GM19395 (cell line): ENCODE results near the gene TOM1L1.
"Not testable (repeated sequence)": the region's sequence is repeated elsewhere in the genome, so short reads cannot be mapped to it uniquely, and the experiment has no call there.

Source experiments
- ATAC-seq: cut with Tn5 transposase; IDR thresholded peaks from one replicate; pipeline ENCODE4 v1.9.1; 2021; ENCODE audit warnings: mild to moderate bottlenecking, moderate library complexity; ENCODE audit not compliant: unreplicated experiment

The TOM1L1 gene

DNA sequence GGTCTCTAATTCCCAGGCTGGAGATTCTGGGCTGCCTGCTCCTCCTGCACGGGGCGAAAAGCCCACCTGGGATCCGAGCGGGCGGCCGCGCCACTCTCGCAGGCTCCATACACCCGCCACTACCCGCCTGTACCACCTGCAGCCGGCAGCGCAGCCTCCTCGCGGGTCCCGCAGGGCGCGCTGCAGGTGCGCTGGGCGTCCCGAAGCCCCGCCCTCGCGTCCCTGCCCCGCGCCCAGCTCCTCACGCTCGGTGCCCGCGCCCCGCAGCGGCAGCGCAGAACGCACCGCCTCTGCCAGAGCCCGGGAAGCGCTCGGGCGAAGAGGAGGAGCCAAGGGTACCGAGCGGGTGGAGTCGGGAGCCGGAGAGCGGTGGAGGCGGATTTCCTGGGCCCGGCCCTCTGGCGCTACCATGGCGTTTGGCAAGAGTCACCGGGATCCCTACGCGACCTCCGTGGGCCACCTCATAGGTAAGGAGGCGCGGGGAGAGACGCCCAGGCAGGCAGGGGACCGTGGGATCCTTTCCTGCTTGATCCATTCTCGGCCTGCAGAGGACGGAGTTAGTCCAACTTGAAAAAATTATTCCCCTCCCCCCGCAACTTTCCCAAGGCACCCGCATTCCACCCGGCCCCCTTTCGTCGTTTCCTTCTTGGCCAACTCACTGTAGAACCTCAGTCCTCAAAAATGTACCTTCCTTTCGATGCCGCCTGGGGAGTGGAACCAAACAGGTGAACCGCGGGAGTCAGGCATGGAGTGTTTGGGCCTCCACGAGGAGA is at the start of gene TOM1L1:
TSS of gene TOM1L1 (plus strand) at position 396 of the 773 bp plus-strand sequence. CDS start at position 410, 14 bp downstream.
- peak; percentile 78 for ATAC-seq

- ATAC-seq = no peak
These were observed 41.5 kb upstream of the TOM1L1 start for GRCh38 chr17:54859187-54859586.

DNA sequence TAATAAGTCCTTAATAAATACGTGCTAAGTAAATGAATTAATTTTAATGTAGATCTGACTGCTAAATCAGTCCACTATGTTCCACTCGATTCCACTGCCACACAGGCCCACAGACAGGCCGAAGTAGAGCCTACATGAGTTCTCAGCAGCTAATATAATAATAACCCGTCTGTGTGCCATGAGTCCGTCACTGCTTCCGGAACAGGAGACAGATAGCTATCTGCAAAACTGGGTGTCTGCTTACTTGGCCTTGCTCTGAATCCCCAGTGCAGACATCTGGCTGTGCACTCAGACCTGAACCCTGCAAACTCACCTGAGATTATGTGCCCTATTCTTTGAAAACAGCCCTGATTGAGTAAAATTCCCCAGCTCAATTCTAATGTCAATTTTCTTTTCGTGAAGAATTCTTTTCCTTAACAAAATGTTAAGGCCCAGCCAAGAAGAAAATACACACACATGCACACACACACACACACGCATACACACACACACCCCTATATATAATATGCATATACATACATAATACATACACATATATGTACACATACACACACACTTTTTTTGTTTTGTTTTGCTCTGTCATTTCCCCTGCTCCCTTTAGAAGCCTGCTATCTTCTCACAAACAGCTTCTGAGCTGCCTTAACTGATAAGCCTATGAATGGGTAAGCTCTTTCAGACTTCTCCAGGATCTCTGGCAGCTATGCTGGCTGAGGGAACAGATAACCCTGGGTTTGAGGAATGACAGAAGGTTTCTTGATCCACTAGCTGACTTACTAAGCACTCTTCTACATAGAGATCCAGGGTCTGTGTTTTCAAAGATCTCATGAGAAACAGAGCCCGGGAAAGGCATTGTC is 39.8 kb upstream of the TOM1L1 start:
- no peak for ATAC-seq

DNA sequence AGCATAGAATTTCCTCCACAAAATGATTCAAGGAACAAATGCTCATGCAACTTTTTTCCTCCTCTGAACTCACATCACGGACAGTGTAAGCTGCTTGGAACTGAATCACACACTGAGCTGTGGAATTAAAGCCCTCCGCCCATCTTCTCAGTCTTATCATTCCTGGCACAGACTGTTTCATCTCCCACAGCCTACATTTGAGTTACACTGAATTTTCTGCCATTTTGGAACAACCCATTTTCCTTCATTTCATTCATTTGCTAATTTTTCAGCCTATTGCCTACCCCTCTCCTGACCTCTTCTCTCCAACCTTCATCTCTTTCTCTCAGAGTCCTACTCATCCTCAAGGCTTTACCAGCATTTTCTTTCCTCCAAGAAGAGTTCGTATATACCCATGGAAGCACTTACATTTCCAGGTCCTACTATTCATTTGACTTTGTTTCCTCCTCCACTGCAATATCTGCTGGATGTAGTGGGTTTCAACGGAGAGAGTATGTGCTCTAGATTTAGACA is 39.1 kb upstream of the TOM1L1 start:
- no peak for ATAC-seq

DNA sequence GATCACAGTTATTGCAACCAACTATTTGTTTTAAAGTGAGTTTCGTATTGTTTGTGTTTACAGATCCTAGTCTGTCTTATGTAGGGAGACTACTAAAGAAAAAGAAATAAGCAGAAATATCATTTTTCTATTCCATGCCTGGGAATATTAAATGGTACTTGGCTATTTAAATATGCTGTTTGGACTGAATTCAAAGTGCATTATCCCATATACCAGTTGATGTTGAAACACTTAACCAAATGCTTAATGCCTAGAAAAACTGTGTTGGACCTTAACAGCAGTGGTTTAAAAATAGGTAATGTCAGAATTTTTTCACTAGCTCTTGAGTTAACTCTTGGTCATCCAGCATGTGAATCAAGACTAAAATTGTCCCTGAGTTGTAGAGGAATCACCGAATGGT is 37.5 kb upstream of the TOM1L1 start:
- no peak for ATAC-seq

- ATAC-seq = no peak
These were observed 36.6 kb upstream of the TOM1L1 start for GRCh38 chr17:54864070-54864469.

- ATAC-seq = no peak
These were observed 35.9 kb upstream of the TOM1L1 start for GRCh38 chr17:54864636-54865356.

- no peak for ATAC-seq
These were observed 33.0 kb upstream of the TOM1L1 start for GRCh38 chr17:54867634-54868033.

DNA sequence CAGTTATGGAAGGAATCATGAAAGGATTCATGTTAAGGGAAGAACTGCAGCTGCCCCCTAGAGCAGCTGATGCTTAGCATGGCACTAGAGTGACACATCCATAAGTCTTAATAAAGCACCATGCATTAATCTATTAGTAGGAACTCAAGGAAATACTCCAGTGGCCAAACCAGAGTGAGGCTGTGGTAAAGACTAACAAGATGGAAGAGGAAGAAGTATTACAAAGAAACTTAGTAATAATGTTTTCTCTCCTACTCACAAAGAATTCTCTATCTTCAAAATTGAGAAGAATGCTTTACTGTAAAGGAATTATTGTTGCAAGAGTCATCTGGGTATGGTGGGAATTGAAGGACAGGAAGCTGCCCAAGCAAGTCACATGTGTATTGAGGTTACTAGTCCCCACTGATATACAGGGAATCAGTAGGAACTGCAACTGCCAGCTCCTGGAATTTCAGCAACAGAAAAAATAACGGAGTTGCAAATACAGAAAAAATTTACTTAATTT is 29.9 kb upstream of the TOM1L1 start:
- no peak for ATAC-seq

- not testable (repeated sequence) for ATAC-seq
These were observed 24.7 kb upstream of the TOM1L1 start for GRCh38 chr17:54875906-54876305.

DNA sequence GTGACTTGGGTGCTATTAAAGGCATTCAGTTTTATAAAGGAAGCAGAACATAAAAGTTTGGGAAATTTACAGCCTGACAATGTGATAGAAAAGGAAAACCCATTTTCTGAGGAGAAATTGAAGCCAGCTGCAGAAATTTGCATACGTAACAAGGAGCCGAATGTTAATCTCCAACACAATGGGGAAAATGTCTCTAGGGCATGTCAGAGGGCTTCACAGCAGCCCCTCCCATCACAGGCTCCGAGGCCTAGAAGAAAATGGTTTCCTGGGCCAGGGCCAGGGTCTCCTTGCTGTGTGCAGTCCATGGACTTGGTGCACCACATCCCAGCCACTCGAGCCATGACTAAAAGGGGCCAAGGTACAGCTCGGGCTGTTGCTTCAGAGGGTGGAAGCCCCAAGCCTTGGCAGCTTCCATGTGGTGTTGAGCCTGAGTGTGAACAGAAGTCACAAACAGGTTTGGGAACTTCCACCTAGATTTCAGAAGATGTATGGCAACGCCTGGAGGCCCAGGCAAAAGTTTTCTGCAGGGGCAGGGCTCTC is 23.9 kb upstream of the TOM1L1 start:
- no peak for ATAC-seq

DNA sequence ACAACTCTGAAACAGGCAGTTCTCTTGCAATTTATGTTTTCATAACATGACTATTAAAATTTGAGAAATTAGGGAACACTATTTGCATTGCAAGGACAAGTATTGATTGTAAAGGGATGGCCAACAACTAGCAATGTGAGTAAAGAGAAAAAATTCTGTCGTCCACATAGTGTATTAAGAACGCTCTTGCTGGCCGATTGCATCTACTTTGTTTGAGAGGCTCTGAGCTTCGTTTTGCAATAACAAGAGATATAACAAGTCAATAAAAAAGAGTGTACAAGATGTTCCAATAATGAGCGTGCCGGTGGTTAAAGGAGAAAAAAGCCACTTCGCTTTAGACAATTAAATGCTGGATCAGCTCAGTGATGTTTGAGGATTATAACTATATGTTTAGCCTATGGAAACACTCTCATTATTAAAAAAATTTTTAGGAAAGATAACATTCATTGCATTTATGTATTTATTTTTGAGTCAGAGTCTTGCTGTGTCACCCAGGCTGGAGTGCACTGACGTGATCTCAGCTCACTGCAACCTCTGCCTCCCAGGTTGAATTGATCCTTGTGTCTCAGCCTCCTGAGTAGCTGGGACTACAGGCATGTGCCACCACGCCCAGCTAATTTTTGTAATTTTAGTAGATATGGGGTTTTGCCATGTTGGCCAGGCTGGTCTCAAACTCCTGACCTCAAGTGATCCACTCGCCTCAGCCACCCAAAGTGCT is 19.2 kb upstream of the TOM1L1 start:
- no peak for ATAC-seq

- ATAC-seq = no peak
These were observed 18.3 kb upstream of the TOM1L1 start for GRCh38 chr17:54882371-54882770.

- peak; percentile 81 for ATAC-seq
These were observed 17.7 kb upstream of the TOM1L1 start for GRCh38 chr17:54882950-54883349.

- no peak for ATAC-seq
These were observed 16.7 kb upstream of the TOM1L1 start for GRCh38 chr17:54883939-54884338.

- ATAC-seq = no peak
These were observed 12.9 kb upstream of the TOM1L1 start for GRCh38 chr17:54887787-54888186.

DNA sequence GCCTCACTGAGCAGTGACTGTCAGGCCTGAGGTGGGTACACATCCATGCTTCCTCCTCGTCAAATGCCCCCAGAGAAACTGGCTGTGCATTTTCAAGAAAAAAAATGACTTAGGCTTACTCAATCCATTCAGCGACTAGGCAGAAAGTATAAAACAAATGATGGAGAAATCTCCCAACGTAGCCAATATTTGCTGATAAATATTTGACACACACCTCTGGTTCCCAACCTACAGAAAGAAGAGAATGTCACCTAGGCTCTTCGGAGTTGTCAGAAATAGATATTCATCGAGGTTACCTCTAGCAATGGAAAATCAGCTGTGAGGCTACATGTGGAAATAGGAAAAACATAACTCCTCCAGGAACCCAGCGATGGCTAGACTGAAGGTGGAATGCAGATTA is 12.4 kb upstream of the TOM1L1 start:
- no peak for ATAC-seq

- no peak for ATAC-seq
These were observed 11.7 kb upstream of the TOM1L1 start for GRCh38 chr17:54888981-54889380.

DNA sequence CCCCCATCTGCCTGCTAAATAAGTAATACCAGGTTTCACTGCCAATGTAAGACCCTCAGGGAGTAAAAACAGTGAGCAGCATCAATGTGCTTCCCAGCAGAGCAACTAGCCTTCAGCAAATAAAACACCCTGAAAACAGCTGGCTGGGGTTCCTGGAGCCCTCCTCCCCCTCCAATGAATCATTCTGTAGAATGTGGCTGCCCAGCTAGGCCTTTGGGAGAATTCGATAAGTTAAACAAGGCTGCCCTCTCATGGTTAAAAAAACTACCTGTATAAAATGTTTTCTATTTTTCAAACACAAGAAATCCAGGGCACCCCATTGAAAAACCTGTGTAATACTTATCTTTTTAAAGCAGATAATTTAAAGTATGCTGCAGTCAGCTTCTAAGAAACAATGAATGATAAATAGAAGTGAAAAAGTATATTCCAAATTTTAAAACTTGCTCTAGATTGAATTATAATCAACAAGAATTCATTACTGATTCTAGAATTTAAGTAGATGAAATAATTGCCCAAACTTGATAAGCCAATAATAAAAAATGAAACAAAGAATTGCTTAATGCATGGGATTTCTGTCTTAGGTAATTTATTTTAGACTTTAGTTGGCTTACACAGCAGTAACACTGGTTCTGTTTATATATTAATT is 9.4 kb upstream of the TOM1L1 start:
- no peak for ATAC-seq

DNA sequence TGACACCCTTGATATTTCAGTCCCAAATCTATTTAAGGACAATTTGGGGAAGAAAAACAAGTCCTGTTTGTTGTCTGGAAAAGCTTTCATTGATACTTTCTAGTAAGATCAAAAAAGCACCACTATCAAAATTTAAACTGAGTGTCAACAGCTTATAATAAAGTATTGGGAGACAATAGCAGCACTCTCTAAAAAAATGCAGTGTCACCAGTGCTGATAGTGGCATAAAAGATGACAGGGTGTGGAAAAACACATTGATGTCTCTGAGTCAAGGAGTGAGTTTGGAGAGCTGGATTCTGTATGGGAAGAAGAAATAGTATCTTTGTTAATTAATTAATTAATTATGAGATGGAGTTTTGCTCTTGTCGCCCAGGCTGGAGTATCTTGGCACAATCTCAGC is 8.3 kb upstream of the TOM1L1 start:
- ATAC-seq = no peak
